Neural progenitor cell (in vitro differentiated cells): ENCODE results near the gene PPP5C.

Experiments
- EZH2 ChIP-seq: fragments of 200-600 bp; sonication (generic); IDR thresholded peaks from 2 replicates; pipeline ENCODE4 v1.6.1; 2017; ENCODE audit warnings: antibody characterized with exemption, mild to moderate bottlenecking, moderate library complexity
- EZH2phosphoT487 ChIP-seq: fragments of 200-600 bp; sonication (generic); IDR thresholded peaks from 2 replicates; pipeline ENCODE4 v1.6.1; 2017; ENCODE audit warnings: antibody characterized with exemption
- TF ChIP-seq, protein P1 (sequence below): fragments of 200-600 bp; sonication (generic); IDR thresholded peaks from 2 replicates; pipeline ENCODE4 v1.5.1; 2017; ENCODE audit warnings: antibody characterized with exemption, mild to moderate bottlenecking

DNA sequence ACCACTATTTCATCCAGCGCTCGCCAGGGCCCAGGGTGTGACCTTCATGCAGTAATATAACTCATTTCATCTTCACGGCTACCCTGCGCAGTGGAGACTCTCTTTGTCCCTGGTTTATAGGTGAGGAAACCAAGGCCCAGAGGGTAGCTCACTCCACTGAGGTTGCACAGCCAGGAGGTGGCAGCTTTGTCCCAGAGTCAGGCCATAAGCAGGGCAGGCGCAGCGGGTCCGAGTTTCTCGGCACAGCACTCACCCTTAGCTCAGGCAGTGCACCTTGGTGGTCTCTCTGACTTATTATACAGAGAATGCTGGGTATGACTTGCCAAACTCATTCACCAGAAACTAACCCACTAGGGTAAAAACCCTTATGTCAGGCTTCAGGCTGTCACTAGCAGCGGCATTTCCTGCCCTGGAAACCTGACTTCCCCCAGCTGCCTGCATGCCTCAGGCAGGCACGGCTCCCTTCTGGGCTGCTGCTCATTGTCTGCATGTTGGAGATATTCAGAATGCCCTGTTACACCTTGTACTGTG is 24.5 kb downstream of the PPP5C start:
- TF ChIP-seq, protein P1, sequence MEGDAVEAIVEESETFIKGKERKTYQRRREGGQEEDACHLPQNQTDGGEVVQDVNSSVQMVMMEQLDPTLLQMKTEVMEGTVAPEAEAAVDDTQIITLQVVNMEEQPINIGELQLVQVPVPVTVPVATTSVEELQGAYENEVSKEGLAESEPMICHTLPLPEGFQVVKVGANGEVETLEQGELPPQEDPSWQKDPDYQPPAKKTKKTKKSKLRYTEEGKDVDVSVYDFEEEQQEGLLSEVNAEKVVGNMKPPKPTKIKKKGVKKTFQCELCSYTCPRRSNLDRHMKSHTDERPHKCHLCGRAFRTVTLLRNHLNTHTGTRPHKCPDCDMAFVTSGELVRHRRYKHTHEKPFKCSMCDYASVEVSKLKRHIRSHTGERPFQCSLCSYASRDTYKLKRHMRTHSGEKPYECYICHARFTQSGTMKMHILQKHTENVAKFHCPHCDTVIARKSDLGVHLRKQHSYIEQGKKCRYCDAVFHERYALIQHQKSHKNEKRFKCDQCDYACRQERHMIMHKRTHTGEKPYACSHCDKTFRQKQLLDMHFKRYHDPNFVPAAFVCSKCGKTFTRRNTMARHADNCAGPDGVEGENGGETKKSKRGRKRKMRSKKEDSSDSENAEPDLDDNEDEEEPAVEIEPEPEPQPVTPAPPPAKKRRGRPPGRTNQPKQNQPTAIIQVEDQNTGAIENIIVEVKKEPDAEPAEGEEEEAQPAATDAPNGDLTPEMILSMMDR = no peak
- TF ChIP-seq EZH2 = no peak
- no peak for TF ChIP-seq EZH2phosphoT487
